GM23248 (cell line): ENCODE measurements around the gene MYO5B.

Experiments
- EZH2 ChIP-seq: fragments of 200-600 bp; sonication (generic); IDR thresholded peaks from 2 replicates; pipeline ENCODE4 v1.6.1; 2018; ENCODE audit warnings: antibody characterized with exemption, mild to moderate bottlenecking; ENCODE audit not compliant: insufficient read depth, poor library complexity, severe bottlenecking
- EZH2phosphoT487 ChIP-seq: fragments of 200-600 bp; sonication (generic); IDR thresholded peaks from 2 replicates; pipeline ENCODE4 v1.6.1; 2018; ENCODE audit warnings: antibody characterized with exemption, moderate library complexity, mild to moderate bottlenecking, low read depth; ENCODE audit not compliant: insufficient read depth

DNA sequence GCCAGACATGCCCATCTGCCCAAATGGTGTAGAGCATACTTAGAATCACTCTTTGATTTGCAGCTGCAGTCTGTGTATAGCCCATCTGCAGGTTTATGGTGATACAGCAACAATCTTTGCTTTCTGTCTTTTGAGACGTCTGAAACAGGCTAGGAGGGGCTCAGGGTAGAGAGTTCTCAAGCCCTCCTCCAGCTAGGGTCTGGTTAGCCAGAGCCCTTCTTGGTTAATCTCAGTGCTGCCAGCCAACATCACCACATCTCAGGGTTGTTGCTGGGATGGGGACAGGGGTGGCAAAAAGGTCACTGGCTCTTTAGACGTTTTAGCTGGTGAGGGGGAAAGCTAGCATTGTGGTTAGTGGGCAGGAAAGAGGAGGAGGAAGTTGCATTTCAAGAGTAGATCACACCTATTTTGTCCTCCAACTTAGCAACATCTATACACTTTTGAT is 245.0 kb downstream of the MYO5B start:
- no peak for TF ChIP-seq EZH2
- no peak for TF ChIP-seq EZH2phosphoT487
